Measurements from ENCODE around the gene ACSL5.
A peak's percentile ranks its signal among the peaks of the same experiment; 100 is the strongest.

Gene ACSL5

DNA sequence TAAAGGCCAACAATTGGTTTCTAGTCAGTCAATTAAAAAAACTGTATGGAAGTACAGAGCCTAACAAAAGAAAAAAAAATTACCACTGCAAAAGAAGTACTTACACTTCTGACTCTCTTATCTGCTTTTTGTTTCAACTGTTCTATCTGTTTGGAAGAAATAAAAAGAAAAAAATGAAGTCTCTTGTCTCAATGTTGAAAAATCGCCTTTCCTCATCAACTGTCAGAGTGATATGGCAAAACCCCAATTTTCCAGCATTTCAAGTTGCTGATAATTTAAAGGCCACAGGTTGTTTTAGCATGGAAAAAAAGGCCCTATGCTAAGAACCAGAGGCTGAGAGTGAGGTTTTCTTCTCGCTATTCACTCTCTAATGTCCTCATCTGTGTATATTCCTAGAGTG is 59.2 kb downstream of the ACSL5 start:
- peaks cover 32% of the 10 kb centered on the region for H3K36me3 ChIP-seq (ENCODE audit: insufficient read depth, low read length)
- H3K4me1 ChIP-seq (ENCODE audit: insufficient read depth, low read length) = no peaks in the 10 kb centered on the region
- H3K9me3 ChIP-seq (ENCODE audit: control insufficient read depth, insufficient read depth, low read length) = no peaks in the 10 kb centered on the region
- H3K9ac ChIP-seq (ENCODE audit: low read depth, low read length) = no peak overlapping the region

DNA sequence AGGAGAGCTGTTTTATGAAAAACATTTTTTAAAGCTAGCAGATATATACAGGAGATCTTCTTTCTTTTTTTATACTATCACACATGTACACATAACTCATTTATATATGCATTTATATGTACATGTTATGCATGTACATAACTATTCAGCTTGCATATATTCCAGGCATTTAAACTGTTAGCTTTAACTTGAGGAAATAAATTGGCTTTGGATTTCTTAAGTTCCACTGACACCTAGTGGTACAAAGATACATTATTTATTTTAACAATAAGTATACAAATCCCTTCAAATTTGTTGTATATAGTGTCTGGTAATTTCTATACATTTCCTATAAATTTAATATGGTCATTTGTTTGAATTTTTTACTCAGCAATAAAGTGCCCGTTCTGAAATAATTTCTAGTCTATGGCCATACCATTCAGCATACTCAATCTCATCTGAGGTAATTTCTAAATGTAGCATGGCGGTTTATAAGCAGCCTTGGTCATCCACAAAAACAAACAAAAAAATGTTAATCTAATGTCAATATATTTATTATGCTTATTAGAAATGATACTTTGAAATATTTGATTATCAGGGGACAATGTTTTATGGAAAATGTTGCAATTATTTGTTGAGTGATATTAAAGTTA is 61.2 kb downstream of the ACSL5 start:
- no peaks in the 10 kb centered on the region for H3K4me1 ChIP-seq (ENCODE audit: insufficient read depth, low read length)
- H3K36me3 ChIP-seq (ENCODE audit: insufficient read depth, low read length) = peaks cover 32% of the 10 kb centered on the region
- H3K9me3 ChIP-seq (ENCODE audit: control insufficient read depth, insufficient read depth, low read length) = no peaks in the 10 kb centered on the region
- H3K9ac ChIP-seq (ENCODE audit: low read depth, low read length) = no peak overlapping the region

DNA sequence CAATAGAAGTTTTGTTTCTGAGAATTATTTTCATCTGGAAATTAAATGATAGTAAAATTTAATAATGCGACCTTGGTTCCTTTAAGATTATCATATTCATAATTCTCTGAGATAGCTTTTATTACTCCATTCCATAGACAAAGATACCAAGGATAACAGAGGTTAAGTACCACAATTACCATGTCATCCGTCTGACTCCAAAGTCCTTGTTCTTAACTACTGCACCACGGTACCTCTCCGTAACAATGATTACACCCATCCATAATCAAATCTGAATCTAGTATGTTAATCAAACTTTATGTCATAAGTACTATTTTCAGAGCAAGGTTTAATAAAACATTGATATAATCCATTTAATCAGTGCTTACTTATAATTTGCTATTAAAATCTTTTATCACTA is 64.4 kb downstream of the ACSL5 start:
- Histone ChIP-seq H3K9me3 (ENCODE audit: control insufficient read depth, insufficient read depth, low read length) (no peaks in the 10 kb centered on the region), H3K4me1 (ENCODE audit: insufficient read depth, low read length) (no peaks in the 10 kb centered on the region), H3K36me3 (ENCODE audit: insufficient read depth, low read length) (peaks cover 18% of the 10 kb centered on the region), H3K9ac (ENCODE audit: low read depth, low read length) (no peak overlapping the region)

DNA sequence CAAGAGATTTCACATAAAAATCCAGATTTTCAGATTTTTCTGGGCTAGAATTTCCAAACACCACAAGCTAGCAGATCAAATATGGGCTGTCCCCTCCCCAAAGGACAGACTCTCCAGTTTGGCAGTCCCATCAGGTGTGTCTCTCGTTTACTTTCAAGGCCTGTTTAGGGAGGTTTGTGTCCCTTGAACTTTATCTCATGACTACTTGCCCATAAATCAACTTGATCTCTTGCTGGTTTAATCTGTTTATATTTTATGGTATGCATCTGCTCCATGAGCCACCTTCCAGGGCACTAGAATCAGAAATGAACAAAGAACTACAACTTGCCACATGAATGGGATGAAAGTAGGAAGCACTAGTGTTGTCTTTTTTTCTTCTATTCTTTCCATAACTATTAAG is 67.6 kb downstream of the ACSL5 start:
- no peaks in the 10 kb centered on the region for H3K4me1 ChIP-seq (ENCODE audit: insufficient read depth, low read length)
- H3K36me3 ChIP-seq (ENCODE audit: insufficient read depth, low read length) = peaks cover 9% of the 10 kb centered on the region
- H3K9me3 ChIP-seq (ENCODE audit: control insufficient read depth, insufficient read depth, low read length) = no peaks in the 10 kb centered on the region
- no peak overlapping the region for H3K9ac ChIP-seq (ENCODE audit: low read depth, low read length)

DNA sequence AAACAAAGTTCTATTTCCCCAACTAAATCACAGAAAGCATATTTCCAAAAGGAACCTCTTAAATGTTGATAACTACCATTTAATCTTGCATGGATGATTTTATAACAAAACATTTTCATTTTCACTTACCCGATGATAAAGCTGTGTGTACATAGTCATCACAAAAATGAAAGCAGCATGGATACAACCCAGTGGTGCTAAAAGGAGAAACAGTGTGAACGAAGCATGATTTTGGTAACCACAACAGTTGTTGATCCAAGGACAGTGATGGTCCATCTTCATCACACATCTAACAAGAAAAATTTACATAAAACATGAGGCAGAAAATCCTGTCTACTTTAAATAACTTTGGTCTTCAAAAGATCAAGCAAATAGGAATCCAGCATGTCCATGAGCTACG is 68.1 kb downstream of the ACSL5 start:
- Histone ChIP-seq H3K9ac (ENCODE audit: low read depth, low read length) (no peak overlapping the region), H3K4me1 (ENCODE audit: insufficient read depth, low read length) (no peaks in the 10 kb centered on the region), H3K9me3 (ENCODE audit: control insufficient read depth, insufficient read depth, low read length) (no peaks in the 10 kb centered on the region), H3K36me3 (ENCODE audit: insufficient read depth, low read length) (peaks cover 7% of the 10 kb centered on the region)

DNA sequence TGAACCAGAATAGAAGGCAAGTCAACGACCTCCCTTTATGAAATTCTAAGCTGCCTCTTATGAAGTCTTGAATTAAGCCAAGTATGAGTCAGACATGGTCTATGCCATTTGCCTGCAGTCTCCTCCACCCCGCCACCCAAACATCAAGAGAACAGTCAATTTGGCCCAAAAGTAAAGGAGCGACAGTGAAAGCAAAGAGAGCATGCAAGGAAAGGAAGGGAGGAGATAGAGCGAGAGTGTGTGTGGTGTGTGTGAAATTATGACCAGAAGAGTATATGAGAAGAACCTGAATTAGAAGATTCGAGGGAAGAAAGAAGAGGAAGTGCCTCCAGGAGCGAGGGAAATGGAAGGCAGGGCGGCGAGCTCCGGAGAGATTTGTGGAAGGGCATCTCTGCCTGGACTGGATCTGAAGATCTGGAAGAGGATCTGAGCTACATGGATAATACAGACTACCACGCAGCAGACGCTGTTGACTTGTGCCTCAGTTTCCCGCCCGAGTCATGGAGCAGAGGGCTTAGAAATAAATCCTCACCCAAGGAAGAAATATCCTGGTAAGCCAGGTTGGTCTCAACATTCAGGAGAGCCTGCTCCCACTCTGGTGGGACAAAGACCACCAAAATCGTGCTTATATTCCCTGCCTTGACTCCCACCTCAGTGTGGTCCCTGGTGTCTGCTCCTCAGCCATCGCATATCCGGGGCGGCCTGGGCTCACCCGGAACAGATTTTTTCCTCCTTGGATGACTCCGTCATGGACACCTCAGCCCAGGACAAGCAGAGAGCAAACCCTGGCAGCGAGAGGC is 72.3 kb downstream of the ACSL5 start:
- H3K36me3 ChIP-seq (ENCODE audit: insufficient read depth, low read length) = peaks cover 3% of the 10 kb centered on the region
- no peaks in the 10 kb centered on the region for H3K9me3 ChIP-seq (ENCODE audit: control insufficient read depth, insufficient read depth, low read length)
- peak overlapping the region; percentile 99 for H3K9ac ChIP-seq (ENCODE audit: low read depth, low read length)
- no peaks in the 10 kb centered on the region for H3K4me1 ChIP-seq (ENCODE audit: insufficient read depth, low read length)

DNA sequence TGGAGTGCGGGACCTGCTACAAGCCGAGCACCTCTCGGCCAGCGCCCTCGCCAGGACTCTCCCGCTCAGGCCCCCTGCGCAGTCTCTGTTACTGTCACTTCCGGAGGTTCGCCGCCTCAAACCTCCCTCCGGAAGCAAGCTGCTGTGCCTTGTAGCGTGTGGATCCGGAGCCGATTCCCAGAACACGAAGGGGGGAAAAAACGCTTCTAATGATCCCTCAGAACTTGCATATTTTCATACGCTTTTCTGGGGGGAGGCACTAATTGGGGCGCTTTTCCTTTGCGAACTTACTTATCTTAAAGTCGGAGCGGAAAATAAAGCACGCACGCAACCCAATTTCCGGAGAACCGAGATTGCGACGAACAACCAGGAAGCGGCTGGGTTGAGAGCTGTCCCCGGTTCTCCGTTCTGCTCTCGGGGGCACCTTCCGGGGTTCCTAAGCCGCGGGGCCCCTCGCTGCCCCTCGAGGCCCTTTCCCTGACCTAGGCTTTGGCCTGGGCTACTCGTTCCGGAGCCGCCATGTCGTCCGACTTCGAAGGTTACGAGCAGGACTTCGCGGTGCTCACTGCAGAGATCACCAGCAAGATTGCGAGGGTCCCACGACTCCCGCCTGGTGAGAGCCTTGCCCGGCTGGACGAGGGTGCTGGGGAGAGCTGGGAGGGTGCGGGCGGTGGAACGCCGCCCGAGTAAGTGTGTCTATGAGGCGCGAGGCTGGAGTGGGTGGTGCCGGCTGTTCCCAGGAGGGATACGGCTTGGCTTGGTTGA is 73.1 kb downstream of the ACSL5 start, which contains the start of the genes VTI1A and ZDHHC6:
Gene VTI1A, plus strand, starts transcription at position 361 of the 765 bp plus-strand sequence. Its CDS starts 159 bp downstream, at position 520.
Gene ZDHHC6, minus strand, starts transcription at position 60 of the 765 bp plus-strand sequence. CDS start 1,478 bp downstream, outside the sequence.
- peak within 1 kb of the TSS; percentile 99 for H3K9ac ChIP-seq (ENCODE audit: low read depth, low read length)
- peaks cover 3% of the 10 kb centered on the region for H3K36me3 ChIP-seq (ENCODE audit: insufficient read depth, low read length)
- no peaks in the 10 kb centered on the region for H3K4me1 ChIP-seq (ENCODE audit: insufficient read depth, low read length)
- no peaks in the 10 kb centered on the region for H3K9me3 ChIP-seq (ENCODE audit: control insufficient read depth, insufficient read depth, low read length)

DNA sequence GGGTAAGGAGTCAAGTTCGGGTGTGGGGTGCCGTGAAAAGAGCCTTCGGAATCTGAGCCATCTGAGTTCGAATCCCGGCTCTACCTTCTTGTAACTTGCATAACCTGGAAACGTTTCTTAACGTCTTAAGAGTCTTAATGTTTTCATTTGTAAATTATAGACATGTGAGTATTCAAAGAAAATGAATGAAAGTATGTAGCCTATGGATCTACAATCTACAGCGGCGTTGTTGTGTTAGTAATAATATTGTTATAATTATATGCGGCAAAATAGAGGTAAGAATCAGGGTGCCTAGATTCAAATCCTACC is 73.7 kb downstream of the ACSL5 start:
- H3K36me3 ChIP-seq (ENCODE audit: insufficient read depth, low read length) = peaks cover 3% of the 10 kb centered on the region
- H3K4me1 ChIP-seq (ENCODE audit: insufficient read depth, low read length) = no peaks in the 10 kb centered on the region
- H3K9ac ChIP-seq (ENCODE audit: low read depth, low read length) = peak overlapping the region; percentile 99
- H3K9me3 ChIP-seq (ENCODE audit: control insufficient read depth, insufficient read depth, low read length) = no peaks in the 10 kb centered on the region

DNA sequence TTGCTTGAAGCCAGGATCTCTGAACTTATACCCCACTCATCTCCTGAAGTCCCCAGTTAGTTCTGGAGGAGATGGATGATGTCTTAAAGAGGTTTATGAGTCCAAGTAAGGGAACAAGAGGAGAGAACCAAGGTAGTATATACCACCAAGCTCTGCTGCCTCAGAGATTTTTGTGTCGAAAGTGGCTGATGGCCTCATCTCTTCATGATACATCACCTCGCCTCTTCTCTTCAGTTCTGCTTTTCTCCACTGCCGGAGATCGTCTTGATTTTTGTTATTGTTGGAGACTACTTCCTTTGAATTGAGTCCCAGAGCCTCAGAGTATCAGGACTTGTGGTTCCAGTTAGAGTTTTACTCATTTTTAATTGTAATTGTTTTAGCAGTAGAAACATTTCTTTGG is 75.0 kb downstream of the ACSL5 start:
- Histone ChIP-seq H3K9ac (ENCODE audit: low read depth, low read length) (no peak overlapping the region), H3K4me1 (ENCODE audit: insufficient read depth, low read length) (no peaks in the 10 kb centered on the region), H3K9me3 (ENCODE audit: control insufficient read depth, insufficient read depth, low read length) (no peaks in the 10 kb centered on the region), H3K36me3 (ENCODE audit: insufficient read depth, low read length) (peaks cover 3% of the 10 kb centered on the region)

DNA sequence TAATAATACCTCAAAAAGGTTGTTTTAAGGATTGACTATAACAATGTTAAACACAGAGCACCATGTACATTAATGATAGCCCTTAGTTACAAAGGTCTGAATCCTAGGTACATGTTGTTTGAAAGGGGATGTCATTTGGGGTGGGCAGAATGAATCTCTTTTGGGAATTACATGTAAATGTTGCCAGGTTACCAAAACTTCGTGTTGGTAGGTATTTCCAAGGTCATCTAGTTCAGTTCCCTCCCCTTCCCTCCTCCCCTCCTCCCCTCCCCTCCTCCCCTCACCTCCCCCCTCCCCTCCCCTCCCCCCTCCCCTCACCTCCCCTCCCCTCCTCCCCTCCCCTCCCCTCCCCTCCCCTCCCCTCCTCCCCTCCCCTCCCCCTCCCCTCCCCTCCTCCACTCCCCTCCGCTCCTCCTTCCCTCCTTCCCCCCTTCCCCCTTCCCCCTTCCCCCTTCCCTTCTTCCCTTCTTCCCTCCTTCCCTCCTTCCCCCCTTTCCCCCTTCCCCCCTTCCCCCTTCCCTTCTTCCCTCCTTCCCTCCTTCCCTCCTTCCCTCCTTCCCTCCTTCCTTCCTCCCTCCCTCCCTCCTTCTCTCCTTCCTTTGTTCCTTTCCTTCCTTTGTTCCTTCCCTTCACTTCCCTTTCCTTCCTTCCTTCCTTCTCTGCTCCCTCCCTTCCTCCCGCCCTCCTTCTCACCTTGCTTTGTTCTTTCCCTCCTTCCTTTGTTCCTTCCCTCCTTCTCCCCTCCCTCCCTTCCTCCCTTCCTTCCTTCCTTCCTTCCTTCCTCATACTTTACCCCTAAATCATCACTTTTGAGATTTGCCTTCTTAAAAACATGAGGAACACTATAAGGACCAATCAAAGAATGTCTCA is 81.2 kb downstream of the ACSL5 start:
- H3K4me1 ChIP-seq (ENCODE audit: insufficient read depth, low read length) = no peaks in the 10 kb centered on the region
- no peaks in the 10 kb centered on the region for H3K36me3 ChIP-seq (ENCODE audit: insufficient read depth, low read length)
- no peak overlapping the region for H3K9ac ChIP-seq (ENCODE audit: low read depth, low read length)
- H3K9me3 ChIP-seq (ENCODE audit: control insufficient read depth, insufficient read depth, low read length) = no peaks in the 10 kb centered on the region; the same call in 1 of the 2 replicates

DNA sequence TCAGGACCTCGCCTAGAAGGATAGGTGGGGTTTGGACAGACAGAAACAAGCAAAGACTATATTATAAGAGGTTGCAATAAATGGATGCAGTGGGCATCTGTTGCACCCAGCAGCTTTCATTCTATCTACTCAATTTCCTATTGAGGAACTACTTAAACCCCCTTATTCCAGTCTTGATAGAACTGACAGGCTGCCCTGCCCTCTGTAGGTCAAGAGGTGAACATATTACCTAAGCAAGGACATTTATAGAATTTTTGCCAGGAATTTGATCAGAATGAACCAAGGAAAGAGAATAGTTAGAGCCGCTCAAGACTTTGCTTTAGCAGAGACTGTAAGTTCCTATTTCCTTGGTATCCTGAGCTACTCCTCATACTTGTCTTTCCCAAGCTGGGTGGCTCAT is 82.6 kb downstream of the ACSL5 start:
- Histone ChIP-seq H3K9ac (ENCODE audit: low read depth, low read length) (no peak overlapping the region), H3K4me1 (ENCODE audit: insufficient read depth, low read length) (no peaks in the 10 kb centered on the region), H3K9me3 (ENCODE audit: control insufficient read depth, insufficient read depth, low read length) (no peaks in the 10 kb centered on the region; the same call in 1 of the 2 replicates), H3K36me3 (ENCODE audit: insufficient read depth, low read length) (no peaks in the 10 kb centered on the region)

DNA sequence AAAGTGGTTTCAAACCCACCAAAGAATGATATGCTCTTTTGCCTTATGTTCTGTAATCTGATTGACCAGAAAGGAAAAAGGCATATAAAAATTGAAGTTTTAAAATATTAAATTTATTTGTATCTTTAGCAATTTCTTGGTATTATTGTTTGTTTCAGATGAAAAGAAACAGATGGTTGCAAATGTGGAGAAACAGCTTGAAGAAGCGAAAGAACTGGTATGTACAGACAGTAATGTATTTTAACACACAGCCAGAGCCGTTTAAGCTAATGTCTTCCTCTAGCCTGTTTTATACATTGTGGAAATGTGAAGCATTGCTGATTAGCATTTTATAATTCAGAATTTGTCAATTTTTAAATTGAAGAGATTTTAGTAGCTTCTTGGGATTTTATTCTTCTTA is 86.5 kb downstream of the ACSL5 start:
- peaks cover 5% of the 10 kb centered on the region for H3K36me3 ChIP-seq (ENCODE audit: insufficient read depth, low read length)
- no peaks in the 10 kb centered on the region for H3K4me1 ChIP-seq (ENCODE audit: insufficient read depth, low read length)
- no peak overlapping the region for H3K9ac ChIP-seq (ENCODE audit: low read depth, low read length)
- H3K9me3 ChIP-seq (ENCODE audit: control insufficient read depth, insufficient read depth, low read length) = no peaks in the 10 kb centered on the region

DNA sequence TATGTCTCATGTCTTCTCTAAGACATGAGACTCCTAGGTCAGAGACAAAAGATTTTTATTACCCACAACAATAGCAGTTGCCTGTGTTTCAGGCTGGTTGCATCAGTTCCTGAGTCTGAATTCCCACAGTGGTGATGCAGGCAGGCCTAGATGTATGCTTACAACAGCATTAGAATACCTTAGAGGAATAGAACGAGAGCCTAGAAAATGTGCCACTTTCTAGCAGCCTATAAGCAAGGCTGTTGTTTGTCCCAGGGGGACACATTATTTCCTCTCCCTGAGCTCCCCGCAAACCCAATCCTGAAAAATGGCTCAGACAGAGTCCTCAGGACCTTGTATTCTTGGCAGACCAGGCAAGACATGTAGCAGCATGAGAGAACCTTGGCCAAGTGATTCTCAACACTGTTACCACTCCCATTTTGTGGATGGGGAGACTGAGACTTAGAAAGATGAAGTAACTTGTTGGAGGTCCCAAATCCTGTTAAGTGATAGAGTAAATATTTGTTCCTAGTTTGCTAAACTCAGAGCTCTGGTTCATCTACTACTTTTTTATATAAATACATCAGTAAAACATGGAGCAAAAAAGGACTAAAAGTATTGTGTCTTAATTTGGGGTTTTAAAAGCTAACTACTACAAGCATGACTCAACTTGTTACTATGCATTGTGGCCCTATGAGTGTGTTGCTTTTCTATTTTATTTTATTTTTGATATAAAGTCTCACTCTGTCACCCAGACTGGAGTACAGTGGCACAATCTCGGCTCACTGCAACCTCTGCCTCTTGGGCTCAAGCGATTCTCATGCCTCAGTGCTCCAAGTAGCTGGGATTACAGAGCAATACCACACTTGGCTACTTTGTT is 87.3 kb downstream of the ACSL5 start:
- Histone ChIP-seq H3K9me3 (ENCODE audit: control insufficient read depth, insufficient read depth, low read length) (no peaks in the 10 kb centered on the region), H3K9ac (ENCODE audit: low read depth, low read length) (no peak overlapping the region), H3K4me1 (ENCODE audit: insufficient read depth, low read length) (no peaks in the 10 kb centered on the region), H3K36me3 (ENCODE audit: insufficient read depth, low read length) (peaks cover 5% of the 10 kb centered on the region)
